K562 (cell line): ENCODE measurements around the gene DNAH3. TPM values are rescaled to one million over a fixed set of nuclear protein-coding genes. Genes with fewer than 3 reads are reported as not detected.

Source experiments
- ATAC-seq: fragments of 200-7000 bp; cut with Tn5 transposase; 3 replicates; pipeline ENCODE4 v1.9.1; 2020; ENCODE audit warnings: moderate library complexity
- BruUV-seq: library from RNA; stranded (reverse); fragments of 400-500 nt; replicated peaks from 2 replicates; lab custom pipeline; 2021; lab: Mats Ljungman, UMichigan
- CTCF ChIA-PET: fragments of 300-600 bp; formaldehyde crosslinking; extraction: SDS; loops from one replicate; lab custom pipeline; 2021; ENCODE audit warnings: low intra/inter-chr PET ratio; lab: Yijun Ruan, JAX
- POLR2A ChIA-PET: fragments of 300-600, 350-650 bp; sonication (Branson Sonifier 250); formaldehyde crosslinking; extraction: SDS; loops from one replicate; lab custom pipeline; 2021; ENCODE audit warnings: antibody characterized with exemption, inconsistent platforms; lab: Yijun Ruan, JAX
- DNase-seq, 4 experiments: peaks; one replicate each; pipeline versions ENCODE4 v3.0.0 to v3.0.0-alpha.2; 2011 to 2018; ENCODE audit warnings: low spot score in 3 of 4, mixed read lengths in 3 of 4; ENCODE audit errors: extremely low read depth in 1 of 4
- FAIRE-seq: peaks from 2 replicates; lab custom pipeline; 2011; peaks lifted over from hg19 to GRCh38; lab: Jason Lieb, UNC
- H2AFZ ChIP-seq: 2 replicates; pipeline ENCODE4 v1.6.0; 2011; ENCODE audit warnings: low read depth, low read length, control low read depth, inconsistent platforms
- H3K27ac ChIP-seq: fragments of 200-600 bp; 3 replicates; pipeline ENCODE4 v1.8.0; 2011; ENCODE audit warnings: low read depth, mild to moderate bottlenecking, control low read depth, inconsistent platforms, low read length, moderate library complexity, mixed read lengths; ENCODE audit errors: extremely low read depth
- H3K27me3 ChIP-seq, 2 experiments: fragments of 300-600 bp in 1 of 2; 2 replicates in 1 of 2; 3 replicates in 1 of 2; pipeline versions ENCODE4 v1.6.0 to v1.8.0; 2011; ENCODE audit warnings: inconsistent platforms in 2 of 2, low read length in 2 of 2, mild to moderate bottlenecking in 1 of 2, mixed read lengths in 1 of 2, moderate library complexity in 1 of 2; ENCODE audit not compliant: control insufficient read depth in 2 of 2, insufficient read depth in 2 of 2
- H3K36me3 ChIP-seq: fragments of 300-600 bp; 3 replicates; pipeline ENCODE4 v1.8.0; 2011; ENCODE audit warnings: mild to moderate bottlenecking, low read length, inconsistent platforms; ENCODE audit not compliant: control insufficient read depth, insufficient read depth
- H3K4me1 ChIP-seq, 2 experiments: fragments of 200-600 bp in 1 of 2; replicated peaks in 1 of 2; 2 replicates in 1 of 2; 3 replicates in 1 of 2; pipeline versions ENCODE4 v1.5.1 to v1.8.0; 2011; ENCODE audit warnings: inconsistent platforms in 2 of 2, low read length in 2 of 2, mild to moderate bottlenecking in 1 of 2, mixed read lengths in 1 of 2, moderate library complexity in 1 of 2; ENCODE audit not compliant: control insufficient read depth in 2 of 2, insufficient read depth in 2 of 2
- H3K4me2 ChIP-seq: 2 replicates; pipeline ENCODE4 v1.6.1; 2011; ENCODE audit warnings: low read length, control low read depth, inconsistent platforms, mixed read lengths; ENCODE audit not compliant: insufficient read depth
- H3K4me3 ChIP-seq: fragments of 200-600 bp; sonication (generic), shearing (Covaris generic); 2 replicates; pipeline ENCODE4 v1.5.1; 2016; ENCODE audit warnings: control low read depth, inconsistent platforms
- H3K79me2 ChIP-seq: fragments of 200-600 bp; 3 replicates; pipeline ENCODE4 v1.8.0; 2011; ENCODE audit warnings: low read length, inconsistent platforms; ENCODE audit not compliant: control insufficient read depth, insufficient read depth
- H3K9ac ChIP-seq, 2 experiments: 2 replicates each; pipeline versions ENCODE4 v1.6.0 to v1.6.1; 2011; ENCODE audit warnings: low read depth in 2 of 2, low read length in 2 of 2, control low read depth in 1 of 2, inconsistent platforms in 1 of 2, mild to moderate bottlenecking in 1 of 2, mixed read lengths in 1 of 2; ENCODE audit not compliant: insufficient read depth in 1 of 2
- H3K9me1 ChIP-seq: one replicate; pipeline ENCODE4 v1.6.0; 2011; ENCODE audit warnings: inconsistent platforms, mild to moderate bottlenecking, low read length, moderate library complexity; ENCODE audit not compliant: control insufficient read depth, insufficient read depth
- H3K9me3 ChIP-seq: replicated peaks from 2 replicates; pipeline ENCODE4 v1.5.1; 2011; ENCODE audit warnings: low read depth, low read length, inconsistent platforms; ENCODE audit not compliant: control insufficient read depth, insufficient read depth
- H4K20me1 ChIP-seq: replicated peaks from 2 replicates; pipeline ENCODE4 v1.6.1; 2011; ENCODE audit warnings: low read length, inconsistent platforms, mixed read lengths; ENCODE audit not compliant: control insufficient read depth, insufficient read depth
- CBX3 ChIP-seq, 2 experiments: IDR thresholded peaks; 1 replicate in 1 of 2; 2 replicates in 1 of 2; pipeline ENCODE4 v1.6.1; 2012; ENCODE audit warnings: inconsistent platforms in 2 of 2, low read length in 2 of 2, borderline replicate concordance in 1 of 2, control low read depth in 1 of 2
- CEBPB ChIP-seq: fragments of 450-650 bp; IDR thresholded peaks from 2 replicates; pipeline ENCODE4 v1.6.1; 2016; ENCODE audit warnings: missing genetic modification characterization, missing compliant biosample characterization
- CEBPG ChIP-seq, 3 experiments: fragments of 200-800 bp in 1 of 3; sonication (Bioruptor generic) in 1 of 3; sonication (generic) in 1 of 3; formaldehyde crosslinking in 1 of 3; IDR thresholded peaks in 2 of 3; conservative IDR thresholded peaks in 1 of 3; 2 replicates each; pipeline versions ENCODE4 v1.6.1 to v1.8.0; 2016 to 2022; ENCODE audit warnings: missing compliant biosample characterization in 2 of 3, missing genetic modification characterization in 2 of 3, mild to moderate bottlenecking in 1 of 3, missing genetic modification reagents in 1 of 3
- NFE2L1 ChIP-seq: fragments of 450-650 bp; IDR thresholded peaks from 2 replicates; pipeline ENCODE4 v1.6.1; 2016; ENCODE audit warnings: missing genetic modification characterization, low read depth, mild to moderate bottlenecking, missing compliant biosample characterization, moderate library complexity, borderline replicate concordance
- SRSF3 ChIP-seq: fragments of 200-400 bp; formaldehyde crosslinking; IDR thresholded peaks from 2 replicates; pipeline ENCODE4 v1.6.1; 2016; ENCODE audit warnings: mild to moderate bottlenecking, low read length, moderate library complexity; ENCODE audit not compliant: insufficient read depth
- TAF15 ChIP-seq: fragments of 200-400 bp; formaldehyde crosslinking; IDR thresholded peaks from 2 replicates; pipeline ENCODE4 v1.6.1; 2017; ENCODE audit warnings: mild to moderate bottlenecking, low read depth, low read length, moderate library complexity
- ZBTB8A ChIP-seq: fragments of 450-650 bp; IDR thresholded peaks from 2 replicates; pipeline ENCODE4 v1.6.1; 2018; ENCODE audit warnings: mild to moderate bottlenecking, moderate library complexity; ENCODE audit not compliant: partially characterized antibody
- in situ Hi-C: fragments of 300-500 bp; cut with MboI; formaldehyde crosslinking; loops from 4 replicates; pipeline ENCODE4 v1.15.0; 2018; ENCODE audit warnings: inconsistent platforms, mixed read lengths
- intact Hi-C: fragments of 100-400 bp; cut with micrococcal nuclease; formaldehyde crosslinking; loops from 2 replicates; pipeline ENCODE4 v1.14.2; 2022
- polyA plus RNA-seq, 8 experiments: library from polyadenylated mRNA; depleted of rRNA in 4 of 8; stranded (reverse) in 5 of 8; unstranded in 3 of 8; fragments of >200 nt; fragmentation: Nextera tagmentation in 2 of 8; fragmentation: Illumina TruSeq in 1 of 8; extraction: Ambion mirVana in 2 of 8; extraction: Trizol in 1 of 8; gene quantifications; 2 replicates each; pipeline versions ENCODE4 v1.2.1 to v1.2.3, GENCODE V29; 2011 to 2014; ENCODE audit warnings: inconsistent platforms in 1 of 8, missing spikeins in 1 of 8
- total RNA-seq, 7 experiments: library from RNA; depleted of rRNA in 6 of 7; stranded (reverse); fragments of >200 nt in 6 of 7; fragmentation: Illumina TruSeq in 2 of 7; extraction: Trizol in 2 of 7; gene quantifications; 2 replicates each; pipeline versions ENCODE4 v1.2.1 to v1.2.3, GENCODE V29; 2011 to 2021; ENCODE audit warnings: low replicate concordance in 1 of 7
- TF ChIP-seq, protein P1 (sequence below): fragments of 150-350 bp; IDR thresholded peaks from 2 replicates; pipeline ENCODE4 v1.6.1; 2014; ENCODE audit warnings: low read depth, mild to moderate bottlenecking, low read length, borderline replicate concordance
- TF ChIP-seq, protein P2 (sequence below): sonication (generic); formaldehyde crosslinking; IDR thresholded peaks from 2 replicates; pipeline ENCODE4 v1.8.1; 2023; ENCODE audit warnings: mild to moderate bottlenecking, missing genetic modification reagents

DNAH3 gene
- total and polyA plus RNA-seq, 9 of the 15 experiments (the other 6 are each of a cell fraction or from before 2014, with no cell fraction given) = 0.32 to 0.84 (median 0.44) TPM

DNA sequence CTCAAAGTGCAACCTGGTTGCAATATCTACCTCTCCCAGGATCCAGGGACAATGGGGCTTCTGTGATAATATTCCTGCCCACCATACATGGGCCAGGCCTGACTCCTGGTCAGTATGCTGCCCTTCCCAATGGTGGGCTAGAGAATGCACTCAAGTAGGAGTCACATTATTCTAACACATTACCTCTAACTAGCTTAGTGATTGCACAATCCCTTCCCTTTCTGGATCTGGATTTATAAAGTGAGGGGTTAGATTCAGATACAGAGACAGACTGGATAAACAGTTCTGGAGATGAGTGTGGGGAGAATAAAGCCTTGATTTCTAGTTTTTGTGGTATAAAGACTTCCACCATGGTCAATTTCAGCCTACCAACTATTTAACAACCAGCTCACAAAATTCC is 217.1 kb downstream of the DNAH3 start:
- POLR2A ChIA-PET = interaction anchor here (1.1 kb wide), 1 partner anchor 29 kb away, joined by 4 read pairs; no protein-coding TSS in a partner anchor

More for the DNA sequence above, 217.1 kb downstream of the DNAH3 start:
- BruUV-seq = no TSS peak
- DNase-seq (no peak), ATAC-seq (no peak), FAIRE-seq (no peak)
- in situ Hi-C loops = no loop called here
- intact Hi-C loops = no loop called here
- CTCF ChIA-PET = no interaction called here
- H3K9ac ChIP-seq = no peak overlapping the region
- H3K27ac ChIP-seq = no peak overlapping the region
- peaks cover 4 to 15% of the 10 kb centered on the region in 2 experiments; a peak in 4 of 5 replicates for H3K27me3 ChIP-seq
- no peaks in the 10 kb centered on the region for H3K9me1 ChIP-seq
- peak; percentile 84 for TF ChIP-seq CEBPB
- no peak for TF ChIP-seq SRSF3
- TF ChIP-seq, protein P1, sequence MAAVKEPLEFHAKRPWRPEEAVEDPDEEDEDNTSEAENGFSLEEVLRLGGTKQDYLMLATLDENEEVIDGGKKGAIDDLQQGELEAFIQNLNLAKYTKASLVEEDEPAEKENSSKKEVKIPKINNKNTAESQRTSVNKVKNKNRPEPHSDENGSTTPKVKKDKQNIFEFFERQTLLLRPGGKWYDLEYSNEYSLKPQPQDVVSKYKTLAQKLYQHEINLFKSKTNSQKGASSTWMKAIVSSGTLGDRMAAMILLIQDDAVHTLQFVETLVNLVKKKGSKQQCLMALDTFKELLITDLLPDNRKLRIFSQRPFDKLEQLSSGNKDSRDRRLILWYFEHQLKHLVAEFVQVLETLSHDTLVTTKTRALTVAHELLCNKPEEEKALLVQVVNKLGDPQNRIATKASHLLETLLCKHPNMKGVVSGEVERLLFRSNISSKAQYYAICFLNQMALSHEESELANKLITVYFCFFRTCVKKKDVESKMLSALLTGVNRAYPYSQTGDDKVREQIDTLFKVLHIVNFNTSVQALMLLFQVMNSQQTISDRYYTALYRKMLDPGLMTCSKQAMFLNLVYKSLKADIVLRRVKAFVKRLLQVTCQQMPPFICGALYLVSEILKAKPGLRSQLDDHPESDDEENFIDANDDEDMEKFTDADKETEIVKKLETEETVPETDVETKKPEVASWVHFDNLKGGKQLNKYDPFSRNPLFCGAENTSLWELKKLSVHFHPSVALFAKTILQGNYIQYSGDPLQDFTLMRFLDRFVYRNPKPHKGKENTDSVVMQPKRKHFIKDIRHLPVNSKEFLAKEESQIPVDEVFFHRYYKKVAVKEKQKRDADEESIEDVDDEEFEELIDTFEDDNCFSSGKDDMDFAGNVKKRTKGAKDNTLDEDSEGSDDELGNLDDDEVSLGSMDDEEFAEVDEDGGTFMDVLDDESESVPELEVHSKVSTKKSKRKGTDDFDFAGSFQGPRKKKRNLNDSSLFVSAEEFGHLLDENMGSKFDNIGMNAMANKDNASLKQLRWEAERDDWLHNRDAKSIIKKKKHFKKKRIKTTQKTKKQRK = no peak
- no peak for TF ChIP-seq TAF15
- TF ChIP-seq CEBPG (CRISPR knock-in tag; IDR thresholded peaks at IDR 0.05) = 0 out of 2 replicates have a peak, but pooled peaks have one; percentile 14
- peak; percentile 57 to 75 for TF ChIP-seq CEBPG (tag; conservative IDR thresholded peaks at IDR 0.05 in 1 of 2, IDR thresholded peaks at IDR 0.05 in 1 of 2)
- no peak for TF ChIP-seq ZBTB8A
- TF ChIP-seq NFE2L1 (tag) = no peak
- TF ChIP-seq CBX3 (IDR thresholded peaks at IDR 0.05; ENCODE audit: borderline replicate concordance in 1 of 2, low read length in 2 of 2) = no peak
- TF ChIP-seq, protein P2, sequence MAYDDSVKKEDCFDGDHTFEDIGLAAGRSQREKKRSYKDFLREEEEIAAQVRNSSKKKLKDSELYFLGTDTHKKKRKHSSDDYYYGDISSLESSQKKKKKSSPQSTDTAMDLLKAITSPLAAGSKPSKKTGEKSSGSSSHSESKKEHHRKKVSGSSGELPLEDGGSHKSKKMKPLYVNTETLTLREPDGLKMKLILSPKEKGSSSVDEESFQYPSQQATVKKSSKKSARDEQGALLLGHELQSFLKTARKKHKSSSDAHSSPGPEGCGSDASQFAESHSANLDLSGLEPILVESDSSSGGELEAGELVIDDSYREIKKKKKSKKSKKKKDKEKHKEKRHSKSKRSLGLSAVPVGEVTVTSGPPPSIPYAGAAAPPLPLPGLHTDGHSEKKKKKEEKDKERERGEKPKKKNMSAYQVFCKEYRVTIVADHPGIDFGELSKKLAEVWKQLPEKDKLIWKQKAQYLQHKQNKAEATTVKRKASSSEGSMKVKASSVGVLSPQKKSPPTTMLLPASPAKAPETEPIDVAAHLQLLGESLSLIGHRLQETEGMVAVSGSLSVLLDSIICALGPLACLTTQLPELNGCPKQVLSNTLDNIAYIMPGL (CRISPR knock-in tag) = no peak
- H3K79me2 ChIP-seq = no peaks in the 10 kb centered on the region
- H3K4me2 ChIP-seq = no peak overlapping the region
- H3K36me3 ChIP-seq = no peaks in the 10 kb centered on the region
- peaks cover 0 to 6% of the 10 kb centered on the region in 2 experiments; a peak in 1 of 5 replicates for H3K4me1 ChIP-seq
- no peak overlapping the region for H2AFZ ChIP-seq
- no peak overlapping the region for H3K4me3 ChIP-seq
- H3K9me3 ChIP-seq = no peaks in the 10 kb centered on the region
- H4K20me1 ChIP-seq = no peaks in the 10 kb centered on the region
